Endothelial cell of umbilical vein (primary cell): Measurements from ENCODE around the gene BPI. TPM values are rescaled to one million over a fixed set of nuclear protein-coding genes. Genes with fewer than 3 reads are reported as not detected.

Experiments
- BruUV-seq: library from RNA; stranded (reverse); fragments of 400-500 nt; replicated peaks from 2 replicates; lab custom pipeline; 2021; lab: Mats Ljungman, UMichigan
- CTCF ChIA-PET: fragments of 300-600, 350-600 bp; sonication (Branson Sonifier 250); formaldehyde crosslinking; loops from one replicate; lab custom pipeline; 2021; ENCODE audit warnings: antibody characterized with exemption, inconsistent platforms; lab: Charles Lee
- POLR2A ChIA-PET: fragments of 300-600, 350-600 bp; sonication (Branson Sonifier 250); formaldehyde crosslinking; loops from one replicate; lab custom pipeline; 2021; ENCODE audit warnings: antibody characterized with exemption, inconsistent platforms; lab: Charles Lee
- DNase-seq: peaks from one replicate; pipeline ENCODE4 v3.0.0-alpha.2; 2011; ENCODE audit warnings: low read depth, low spot score
- FAIRE-seq: peaks from 2 replicates; lab custom pipeline; 2011; peaks lifted over from hg19 to GRCh38; lab: Jason Lieb, UNC
- H2AFZ ChIP-seq: 2 replicates; pipeline ENCODE4 v1.6.0; 2012; ENCODE audit warnings: low read depth, low read length, control low read depth, inconsistent platforms
- H3K27ac ChIP-seq: 2 replicates; pipeline ENCODE4 v1.5.1; 2011; ENCODE audit warnings: low read depth, mild to moderate bottlenecking, control low read depth, low read length, moderate library complexity; ENCODE audit not compliant: insufficient read depth
- H3K27me3 ChIP-seq, 2 experiments: 2 replicates each; pipeline versions ENCODE4 v1.6.0 to v1.6.1; 2011; ENCODE audit warnings: low read length in 2 of 2, mixed read lengths in 1 of 2; ENCODE audit not compliant: control insufficient read depth in 2 of 2, insufficient read depth in 2 of 2
- H3K36me3 ChIP-seq, 2 experiments: 2 replicates in 1 of 2; 3 replicates in 1 of 2; pipeline ENCODE4 v1.5.1; 2011; ENCODE audit warnings: low read length in 2 of 2, mild to moderate bottlenecking in 1 of 2, moderate library complexity in 1 of 2; ENCODE audit not compliant: control insufficient read depth in 2 of 2, insufficient read depth in 2 of 2; ENCODE audit errors: extremely low read depth in 1 of 2
- H3K4me1 ChIP-seq: 3 replicates; pipeline ENCODE4 v1.5.1; 2011; ENCODE audit warnings: mild to moderate bottlenecking, low read length; ENCODE audit not compliant: control insufficient read depth, insufficient read depth; ENCODE audit errors: extremely low read depth
- H3K4me2 ChIP-seq: 2 replicates; pipeline ENCODE4 v1.6.1; 2011; ENCODE audit warnings: low read length, control low read depth, mixed read lengths; ENCODE audit not compliant: insufficient read depth
- H3K4me3 ChIP-seq, 3 experiments: fragments of 200-600 bp in 1 of 3; sonication (generic), shearing (Covaris generic) in 1 of 3; replicated peaks in 1 of 3; 2 replicates each; pipeline ENCODE4 v1.5.1; 2011 to 2016; ENCODE audit warnings: control low read depth in 3 of 3, low read length in 3 of 3, mild to moderate bottlenecking in 2 of 3, inconsistent platforms in 1 of 3, low read depth in 1 of 3, moderate library complexity in 1 of 3; ENCODE audit not compliant: insufficient read depth in 1 of 3
- H3K79me2 ChIP-seq: 2 replicates; pipeline ENCODE4 v1.6.0; 2012; ENCODE audit warnings: low read length, inconsistent platforms; ENCODE audit not compliant: control insufficient read depth, insufficient read depth
- H3K9ac ChIP-seq: replicated peaks from 2 replicates; pipeline ENCODE3; 2011; ENCODE audit warnings: low read length, control low read depth; ENCODE audit not compliant: insufficient read depth; ENCODE audit errors: extremely low read depth
- H3K9me1 ChIP-seq: replicated peaks from 3 replicates; pipeline ENCODE4 v1.6.0; 2011; ENCODE audit warnings: mild to moderate bottlenecking, low read length; ENCODE audit not compliant: control insufficient read depth, insufficient read depth; ENCODE audit errors: extremely low read depth
- H3K9me3 ChIP-seq: replicated peaks from 2 replicates; pipeline ENCODE4 v1.5.1; 2012; ENCODE audit warnings: low read length, inconsistent platforms; ENCODE audit not compliant: control insufficient read depth, insufficient read depth
- H4K20me1 ChIP-seq: replicated peaks from 2 replicates; pipeline ENCODE3; 2011; ENCODE audit warnings: mild to moderate bottlenecking, low read length; ENCODE audit not compliant: control insufficient read depth, insufficient read depth; ENCODE audit errors: extremely low read depth
- FOS ChIP-seq: IDR thresholded peaks from 2 replicates; pipeline ENCODE4 v1.6.1; 2011; ENCODE audit warnings: mild to moderate bottlenecking, low read length, moderate library complexity, borderline replicate concordance; ENCODE audit not compliant: insufficient read depth
- GATA2 ChIP-seq: IDR thresholded peaks from 2 replicates; pipeline ENCODE4 v1.7.0; 2011; ENCODE audit warnings: low read depth, mild to moderate bottlenecking, moderate library complexity, mixed read lengths, low read length; ENCODE audit not compliant: insufficient read length, insufficient read depth
- JUN ChIP-seq: IDR thresholded peaks from 2 replicates; pipeline ENCODE4 v1.6.1; 2011; ENCODE audit warnings: borderline replicate concordance, low read depth; ENCODE audit not compliant: insufficient read length, insufficient read depth
- MYC ChIP-seq: IDR thresholded peaks from one replicate; pipeline ENCODE4 v1.6.1; 2011; ENCODE audit warnings: mild to moderate bottlenecking, low read depth, low read length
- POLR2A ChIP-seq: IDR thresholded peaks from 2 replicates; pipeline ENCODE4 v1.6.1; 2012; ENCODE audit warnings: low read depth, mild to moderate bottlenecking, control low read depth, low read length
- POLR2AphosphoS5 ChIP-seq: IDR thresholded peaks from 2 replicates; pipeline ENCODE4 v1.6.1; 2012; ENCODE audit warnings: low read depth, mild to moderate bottlenecking, control low read depth, low read length, moderate library complexity; ENCODE audit not compliant: insufficient read depth
- dilution Hi-C: fragments of 300-500 bp; cut with MboI; formaldehyde crosslinking; loops from one replicate; pipeline ENCODE4 v1.15.0; 2019; ENCODE audit warnings: low sequenced_read_pairs; ENCODE audit not compliant: extremely low pct_ligation_motif_present
- intact Hi-C: fragments of 100-400 bp; cut with micrococcal nuclease; formaldehyde crosslinking; loops from one replicate; pipeline ENCODE4 v1.10.0; 2022
- polyA plus RNA-seq, 4 experiments: library from polyadenylated mRNA; depleted of rRNA in 3 of 4; stranded (reverse) in 3 of 4; unstranded in 1 of 4; fragments of >200 nt; gene quantifications; 2 replicates each; pipeline versions ENCODE4 v1.2.1 to v1.2.3, GENCODE V29; 2011 to 2012; ENCODE audit warnings: missing spikeins in 1 of 4
- total RNA-seq: library from RNA; stranded (reverse); gene quantifications from 2 replicates; pipeline ENCODE4 v1.2.3, GENCODE V29; 2021
- TF ChIP-seq, protein P1 (sequence below), 2 donors: IDR thresholded peaks; 1 replicate in 1 of 2; 2 replicates in 1 of 2; pipeline ENCODE4 v1.5.1; 2011; ENCODE audit warnings: low read length in 2 of 2, mild to moderate bottlenecking in 2 of 2, moderate library complexity in 2 of 2, control low read depth in 1 of 2, inconsistent platforms in 1 of 2, low read depth in 1 of 2; ENCODE audit not compliant: insufficient read depth in 1 of 2; ENCODE audit errors: extremely low read depth in 1 of 2

Gene BPI
- total and polyA plus RNA-seq, 2 donors (not counting 3 experiments of a cell fraction or from before 2014, with no cell fraction given) = not detected

GRCh38 chr20:38308447-38308846 is 4.5 kb downstream of the BPI start:
- no peaks in the 10 kb centered on the region for H3K9me3 ChIP-seq
- dilution Hi-C loops = no loop called here
- H2AFZ ChIP-seq = no peak overlapping the region
- FAIRE-seq = no peak
- no peak overlapping the region for H3K4me2 ChIP-seq
- intact Hi-C loops = no loop called here
- no peak overlapping the region for H3K4me3 ChIP-seq
- TF ChIP-seq, protein P1, sequence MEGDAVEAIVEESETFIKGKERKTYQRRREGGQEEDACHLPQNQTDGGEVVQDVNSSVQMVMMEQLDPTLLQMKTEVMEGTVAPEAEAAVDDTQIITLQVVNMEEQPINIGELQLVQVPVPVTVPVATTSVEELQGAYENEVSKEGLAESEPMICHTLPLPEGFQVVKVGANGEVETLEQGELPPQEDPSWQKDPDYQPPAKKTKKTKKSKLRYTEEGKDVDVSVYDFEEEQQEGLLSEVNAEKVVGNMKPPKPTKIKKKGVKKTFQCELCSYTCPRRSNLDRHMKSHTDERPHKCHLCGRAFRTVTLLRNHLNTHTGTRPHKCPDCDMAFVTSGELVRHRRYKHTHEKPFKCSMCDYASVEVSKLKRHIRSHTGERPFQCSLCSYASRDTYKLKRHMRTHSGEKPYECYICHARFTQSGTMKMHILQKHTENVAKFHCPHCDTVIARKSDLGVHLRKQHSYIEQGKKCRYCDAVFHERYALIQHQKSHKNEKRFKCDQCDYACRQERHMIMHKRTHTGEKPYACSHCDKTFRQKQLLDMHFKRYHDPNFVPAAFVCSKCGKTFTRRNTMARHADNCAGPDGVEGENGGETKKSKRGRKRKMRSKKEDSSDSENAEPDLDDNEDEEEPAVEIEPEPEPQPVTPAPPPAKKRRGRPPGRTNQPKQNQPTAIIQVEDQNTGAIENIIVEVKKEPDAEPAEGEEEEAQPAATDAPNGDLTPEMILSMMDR (IDR thresholded peaks at IDR 0.05; ENCODE audit: extremely low read depth in 1 of 2, insufficient read depth in 1 of 2, low read depth in 1 of 2, low read length in 2 of 2) = no peak
- TF ChIP-seq POLR2AphosphoS5 = no peak
- TF ChIP-seq GATA2 = no peak
- no peak for TF ChIP-seq MYC
- TF ChIP-seq POLR2A = no peak
- TF ChIP-seq JUN = no peak
- TF ChIP-seq FOS = no peak
- no peak for DNase-seq
- no peaks in the 10 kb centered on the region for H3K9me1 ChIP-seq
- ChIA-PET POLR2A (no interaction called here), CTCF (interaction anchor here (1.2 to 9.2 kb wide), 6 partner anchors 8 to 100 kb away, joined by 3 to 204 read pairs (median 4); no protein-coding TSS in a partner anchor)
- H3K27me3 ChIP-seq = peaks cover 0 to 4% of the 10 kb centered on the region in 2 experiments
- no peaks in the 10 kb centered on the region for H3K79me2 ChIP-seq
- no peak overlapping the region for H3K27ac ChIP-seq
- no peaks in the 10 kb centered on the region for H4K20me1 ChIP-seq
- H3K4me1 ChIP-seq = no peaks in the 10 kb centered on the region
- no TSS peak for BruUV-seq
- H3K9ac ChIP-seq = no peak overlapping the region
- no peaks in the 10 kb centered on the region for H3K36me3 ChIP-seq
